ENCODE measurements around the gene TMEM201.
A peak's percentile ranks its signal among the peaks of the same experiment; 100 is the strongest.
"Not testable (repeated sequence)": the region's sequence is repeated elsewhere in the genome, so short reads cannot be mapped to it uniquely, and the experiment has no call there.

Gene TMEM201

GRCh38 chr1:9588551-9589143 lies at the start of gene TMEM201:
TSS of gene TMEM201 (plus strand) at chr1:9588911. CDS start at chr1:9588931, 20 bp downstream.
- peak; percentile 92 to 96 for DNase-seq

- DNase-seq, result peak; percentile 95 to 98
These were observed 49.4 kb upstream of the TMEM201 start, which contains the start of gene SLC25A33 for GRCh38 chr1:9539165-9539828. TSS of gene SLC25A33 (plus strand) at chr1:9539465. CDS start at chr1:9539692, 227 bp downstream.

GRCh38 chr1:9539829-9540550 lies 48.7 kb upstream of the TMEM201 start:
- peak; percentile 49 to 65 for DNase-seq

- DNase-seq, result no peak
These were observed 46.3 kb upstream of the TMEM201 start for GRCh38 chr1:9542430-9542829.

- no peak for DNase-seq
These were observed 43.8 kb upstream of the TMEM201 start for GRCh38 chr1:9544926-9545325.

- no peak for DNase-seq
These were observed 38.7 kb upstream of the TMEM201 start for GRCh38 chr1:9549955-9550546.

- DNase-seq, result no peak
These were observed 36.7 kb upstream of the TMEM201 start for GRCh38 chr1:9551984-9552383.

- DNase-seq, result no peak
These were observed 35.0 kb upstream of the TMEM201 start for GRCh38 chr1:9553736-9554144.

GRCh38 chr1:9555942-9556341 lies 32.8 kb upstream of the TMEM201 start:
- DNase-seq, result no peak

GRCh38 chr1:9557624-9558023 lies 31.1 kb upstream of the TMEM201 start:
- no peak for DNase-seq

- DNase-seq, result no peak
These were observed 30.3 kb upstream of the TMEM201 start for GRCh38 chr1:9558271-9558945.

GRCh38 chr1:9558946-9559545 lies 29.7 kb upstream of the TMEM201 start:
- no peak for DNase-seq

GRCh38 chr1:9559673-9560072 lies 29.0 kb upstream of the TMEM201 start:
- DNase-seq, result peak; percentile 6 to 34

- not testable (repeated sequence) for DNase-seq
These were observed 28.6 kb upstream of the TMEM201 start for GRCh38 chr1:9560090-9560489.

GRCh38 chr1:9561429-9561828 lies 27.3 kb upstream of the TMEM201 start:
- peak; percentile 5 to 34 for DNase-seq

GRCh38 chr1:9569267-9569666 lies 19.4 kb upstream of the TMEM201 start:
- no peak for DNase-seq

- not testable (repeated sequence) for DNase-seq
These were observed 17.7 kb upstream of the TMEM201 start for GRCh38 chr1:9570886-9571529.

- DNase-seq, result peak in 1 of 2 donors; percentile 26
These were observed 15.0 kb upstream of the TMEM201 start for GRCh38 chr1:9573723-9574122.

- no peak for DNase-seq
These were observed 13.2 kb upstream of the TMEM201 start for GRCh38 chr1:9575486-9575885.

GRCh38 chr1:9576903-9577302 lies 11.8 kb upstream of the TMEM201 start:
- no peak for DNase-seq

GRCh38 chr1:9577423-9577822 lies 11.3 kb upstream of the TMEM201 start:
- DNase-seq, result no peak

GRCh38 chr1:9580942-9581341 lies 7.8 kb upstream of the TMEM201 start:
- DNase-seq, result no peak

Measured in CD4-positive, alpha-beta T cell treated with Interferon alpha-2 for 1 hour (primary cell).